ENCODE results near the gene EEF1A2.

Gene EEF1A2

DNA sequence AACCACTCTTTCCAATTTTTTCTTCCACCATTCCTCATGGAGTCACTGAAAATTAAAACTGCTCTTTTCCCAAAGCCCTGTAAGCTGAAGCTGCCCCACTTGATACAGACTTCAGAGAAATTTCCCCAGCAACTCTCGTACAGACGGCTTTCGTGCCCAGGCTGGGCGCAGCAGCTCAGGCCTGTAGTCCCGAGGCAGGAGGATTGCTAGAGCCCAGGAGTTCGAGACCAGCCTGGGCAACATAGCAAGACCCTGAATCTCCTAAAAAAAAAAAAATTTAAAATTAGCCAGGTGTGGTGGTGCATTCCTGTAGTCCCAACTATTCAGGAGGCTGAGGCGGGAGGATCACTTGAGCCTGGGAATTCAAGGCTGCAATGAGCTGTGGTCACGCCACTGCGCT, 28.3 kb upstream of the EEF1A2 start:
- TF ChIP-seq, protein P1, sequence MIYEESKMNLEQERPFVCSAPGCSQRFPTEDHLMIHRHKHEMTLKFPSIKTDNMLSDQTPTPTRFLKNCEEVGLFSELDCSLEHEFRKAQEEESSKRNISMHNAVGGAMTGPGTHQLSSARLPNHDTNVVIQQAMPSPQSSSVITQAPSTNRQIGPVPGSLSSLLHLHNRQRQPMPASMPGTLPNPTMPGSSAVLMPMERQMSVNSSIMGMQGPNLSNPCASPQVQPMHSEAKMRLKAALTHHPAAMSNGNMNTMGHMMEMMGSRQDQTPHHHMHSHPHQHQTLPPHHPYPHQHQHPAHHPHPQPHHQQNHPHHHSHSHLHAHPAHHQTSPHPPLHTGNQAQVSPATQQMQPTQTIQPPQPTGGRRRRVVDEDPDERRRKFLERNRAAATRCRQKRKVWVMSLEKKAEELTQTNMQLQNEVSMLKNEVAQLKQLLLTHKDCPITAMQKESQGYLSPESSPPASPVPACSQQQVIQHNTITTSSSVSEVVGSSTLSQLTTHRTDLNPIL (CRISPR knock-in tag; IDR thresholded peaks at IDR 0.05; ENCODE audit: low read depth): no peak
- TF ChIP-seq ZC3H10 (CRISPR knock-in tag; IDR thresholded peaks at IDR 0.05): no peak
- peak; percentile 1; the same call in 1 of the 3 replicates for ATAC-seq

- ATAC-seq: peak; percentile 4
- TF ChIP-seq, protein P1 (CRISPR knock-in tag; IDR thresholded peaks at IDR 0.05; ENCODE audit: low read depth): no peak
- TF ChIP-seq, protein P2, sequence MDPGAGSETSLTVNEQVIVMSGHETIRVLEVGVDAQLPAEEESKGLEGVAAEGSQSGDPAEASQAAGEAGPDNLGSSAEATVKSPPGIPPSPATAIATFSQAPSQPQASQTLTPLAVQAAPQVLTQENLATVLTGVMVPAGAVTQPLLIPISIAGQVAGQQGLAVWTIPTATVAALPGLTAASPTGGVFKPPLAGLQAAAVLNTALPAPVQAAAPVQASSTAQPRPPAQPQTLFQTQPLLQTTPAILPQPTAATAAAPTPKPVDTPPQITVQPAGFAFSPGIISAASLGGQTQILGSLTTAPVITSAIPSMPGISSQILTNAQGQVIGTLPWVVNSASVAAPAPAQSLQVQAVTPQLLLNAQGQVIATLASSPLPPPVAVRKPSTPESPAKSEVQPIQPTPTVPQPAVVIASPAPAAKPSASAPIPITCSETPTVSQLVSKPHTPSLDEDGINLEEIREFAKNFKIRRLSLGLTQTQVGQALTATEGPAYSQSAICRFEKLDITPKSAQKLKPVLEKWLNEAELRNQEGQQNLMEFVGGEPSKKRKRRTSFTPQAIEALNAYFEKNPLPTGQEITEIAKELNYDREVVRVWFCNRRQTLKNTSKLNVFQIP (CRISPR knock-in tag; IDR thresholded peaks at IDR 0.05; ENCODE audit: borderline replicate concordance, low read depth): no peak
- TF ChIP-seq ZNF8 (CRISPR knock-in tag; IDR thresholded peaks at IDR 0.05) (no peak), ZC3H10 (CRISPR knock-in tag; IDR thresholded peaks at IDR 0.05) (no peak), ZNF70 (CRISPR knock-in tag; IDR thresholded peaks at IDR 0.05) (no peak), ZFP3 (CRISPR knock-in tag; IDR thresholded peaks at IDR 0.05) (no peak), ESRRG (CRISPR knock-in tag; IDR thresholded peaks at IDR 0.05) (no peak), GLIS3 (CRISPR knock-in tag; IDR thresholded peaks at IDR 0.05) (no peak), ISL1 (CRISPR knock-in tag; IDR thresholded peaks at IDR 0.05) (no peak), ARNTL (CRISPR knock-in tag; IDR thresholded peaks at IDR 0.05; ENCODE audit: borderline replicate concordance, low read depth) (no peak), RARB (CRISPR knock-in tag; IDR thresholded peaks at IDR 0.05) (no peak), ZNF565 (CRISPR knock-in tag; conservative IDR thresholded peaks at IDR 0.05; ENCODE audit: low read depth) (no peak)
- TF ChIP-seq, protein P3, sequence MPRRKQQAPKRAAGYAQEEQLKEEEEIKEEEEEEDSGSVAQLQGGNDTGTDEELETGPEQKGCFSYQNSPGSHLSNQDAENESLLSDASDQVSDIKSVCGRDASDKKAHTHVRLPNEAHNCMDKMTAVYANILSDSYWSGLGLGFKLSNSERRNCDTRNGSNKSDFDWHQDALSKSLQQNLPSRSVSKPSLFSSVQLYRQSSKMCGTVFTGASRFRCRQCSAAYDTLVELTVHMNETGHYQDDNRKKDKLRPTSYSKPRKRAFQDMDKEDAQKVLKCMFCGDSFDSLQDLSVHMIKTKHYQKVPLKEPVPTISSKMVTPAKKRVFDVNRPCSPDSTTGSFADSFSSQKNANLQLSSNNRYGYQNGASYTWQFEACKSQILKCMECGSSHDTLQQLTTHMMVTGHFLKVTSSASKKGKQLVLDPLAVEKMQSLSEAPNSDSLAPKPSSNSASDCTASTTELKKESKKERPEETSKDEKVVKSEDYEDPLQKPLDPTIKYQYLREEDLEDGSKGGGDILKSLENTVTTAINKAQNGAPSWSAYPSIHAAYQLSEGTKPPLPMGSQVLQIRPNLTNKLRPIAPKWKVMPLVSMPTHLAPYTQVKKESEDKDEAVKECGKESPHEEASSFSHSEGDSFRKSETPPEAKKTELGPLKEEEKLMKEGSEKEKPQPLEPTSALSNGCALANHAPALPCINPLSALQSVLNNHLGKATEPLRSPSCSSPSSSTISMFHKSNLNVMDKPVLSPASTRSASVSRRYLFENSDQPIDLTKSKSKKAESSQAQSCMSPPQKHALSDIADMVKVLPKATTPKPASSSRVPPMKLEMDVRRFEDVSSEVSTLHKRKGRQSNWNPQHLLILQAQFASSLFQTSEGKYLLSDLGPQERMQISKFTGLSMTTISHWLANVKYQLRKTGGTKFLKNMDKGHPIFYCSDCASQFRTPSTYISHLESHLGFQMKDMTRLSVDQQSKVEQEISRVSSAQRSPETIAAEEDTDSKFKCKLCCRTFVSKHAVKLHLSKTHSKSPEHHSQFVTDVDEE (CRISPR knock-in tag; IDR thresholded peaks at IDR 0.05): no peak
- TF ChIP-seq, protein P4, sequence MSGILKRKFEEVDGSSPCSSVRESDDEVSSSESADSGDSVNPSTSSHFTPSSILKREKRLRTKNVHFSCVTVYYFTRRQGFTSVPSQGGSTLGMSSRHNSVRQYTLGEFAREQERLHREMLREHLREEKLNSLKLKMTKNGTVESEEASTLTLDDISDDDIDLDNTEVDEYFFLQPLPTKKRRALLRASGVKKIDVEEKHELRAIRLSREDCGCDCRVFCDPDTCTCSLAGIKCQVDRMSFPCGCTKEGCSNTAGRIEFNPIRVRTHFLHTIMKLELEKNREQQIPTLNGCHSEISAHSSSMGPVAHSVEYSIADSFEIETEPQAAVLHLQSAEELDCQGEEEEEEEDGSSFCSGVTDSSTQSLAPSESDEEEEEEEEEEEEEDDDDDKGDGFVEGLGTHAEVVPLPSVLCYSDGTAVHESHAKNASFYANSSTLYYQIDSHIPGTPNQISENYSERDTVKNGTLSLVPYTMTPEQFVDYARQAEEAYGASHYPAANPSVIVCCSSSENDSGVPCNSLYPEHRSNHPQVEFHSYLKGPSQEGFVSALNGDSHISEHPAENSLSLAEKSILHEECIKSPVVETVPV (CRISPR knock-in tag; IDR thresholded peaks at IDR 0.05): no peak
Measured at GRCh38 chr20:63525971-63526370, 27.1 kb upstream of the EEF1A2 start.

- no peak for ATAC-seq
- TF ChIP-seq TOX (CRISPR knock-in tag; IDR thresholded peaks at IDR 0.05; ENCODE audit: borderline replicate concordance) (no peak), ZNF70 (CRISPR knock-in tag; IDR thresholded peaks at IDR 0.05) (no peak), BACH2 (CRISPR knock-in tag; IDR thresholded peaks at IDR 0.05; ENCODE audit: borderline replicate concordance) (no peak), GLIS3 (CRISPR knock-in tag; IDR thresholded peaks at IDR 0.05) (no peak), ARNTL (CRISPR knock-in tag; IDR thresholded peaks at IDR 0.05; ENCODE audit: borderline replicate concordance, low read depth) (no peak), ZNF8 (CRISPR knock-in tag; IDR thresholded peaks at IDR 0.05) (no peak), TCF4 (CRISPR knock-in tag; IDR thresholded peaks at IDR 0.05; ENCODE audit: borderline replicate concordance) (no peak), ESRRG (CRISPR knock-in tag; IDR thresholded peaks at IDR 0.05) (no peak), ISL1 (CRISPR knock-in tag; IDR thresholded peaks at IDR 0.05) (no peak), ZFP3 (CRISPR knock-in tag; IDR thresholded peaks at IDR 0.05) (no peak)
- TF ChIP-seq, protein P4 (CRISPR knock-in tag; IDR thresholded peaks at IDR 0.05): no peak
- TF ChIP-seq, protein P1 (CRISPR knock-in tag; IDR thresholded peaks at IDR 0.05; ENCODE audit: low read depth): no peak
- TF ChIP-seq, protein P3 (CRISPR knock-in tag; IDR thresholded peaks at IDR 0.05): no peak
Measured at GRCh38 chr20:63525185-63525584, 26.3 kb upstream of the EEF1A2 start.

Data from SK-N-SH treated with all-trans-retinoic acid at 6 μM for 48 hours (cell line).